GM20431 (cell line): ENCODE results near the gene NISCH.

ENCODE experiments used
- in situ Hi-C: fragments of 300-500 bp; cut with MseI, MboI; formaldehyde crosslinking; loops from one replicate; pipeline ENCODE4 v1.15.0; 2020; ENCODE audit warnings: low sequenced_read_pairs; ENCODE audit not compliant: unreplicated experiment

Gene NISCH

DNA sequence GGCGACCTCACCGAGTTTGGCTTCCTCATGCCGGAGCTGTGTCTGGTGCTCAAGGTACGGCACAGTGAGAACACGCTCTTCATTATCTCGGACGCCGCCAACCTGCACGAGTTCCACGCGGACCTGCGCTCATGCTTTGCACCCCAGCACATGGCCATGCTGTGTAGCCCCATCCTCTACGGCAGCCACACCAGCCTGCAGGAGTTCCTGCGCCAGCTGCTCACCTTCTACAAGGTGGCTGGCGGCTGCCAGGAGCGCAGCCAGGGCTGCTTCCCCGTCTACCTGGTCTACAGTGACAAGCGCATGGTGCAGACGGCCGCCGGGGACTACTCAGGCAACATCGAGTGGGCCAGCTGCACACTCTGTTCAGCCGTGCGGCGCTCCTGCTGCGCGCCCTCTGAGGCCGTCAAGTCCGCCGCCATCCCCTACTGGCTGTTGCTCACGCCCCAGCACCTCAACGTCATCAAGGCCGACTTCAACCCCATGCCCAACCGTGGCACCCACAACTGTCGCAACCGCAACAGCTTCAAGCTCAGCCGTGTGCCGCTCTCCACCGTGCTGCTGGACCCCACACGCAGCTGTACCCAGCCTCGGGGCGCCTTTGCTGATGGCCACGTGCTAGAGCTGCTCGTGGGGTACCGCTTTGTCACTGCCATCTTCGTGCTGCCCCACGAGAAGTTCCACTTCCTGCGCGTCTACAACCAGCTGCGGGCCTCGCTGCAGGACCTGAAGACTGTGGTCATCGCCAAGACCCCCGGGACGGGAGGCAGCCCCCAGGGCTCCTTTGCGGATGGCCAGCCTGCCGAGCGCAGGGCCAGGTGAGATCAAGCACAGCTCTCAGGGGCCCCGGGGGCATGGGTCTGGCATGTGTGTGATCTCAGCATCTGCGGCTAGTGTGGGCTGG lies 32.6 kb downstream of the NISCH start:
- in situ Hi-C loops, result no loop called here

DNA sequence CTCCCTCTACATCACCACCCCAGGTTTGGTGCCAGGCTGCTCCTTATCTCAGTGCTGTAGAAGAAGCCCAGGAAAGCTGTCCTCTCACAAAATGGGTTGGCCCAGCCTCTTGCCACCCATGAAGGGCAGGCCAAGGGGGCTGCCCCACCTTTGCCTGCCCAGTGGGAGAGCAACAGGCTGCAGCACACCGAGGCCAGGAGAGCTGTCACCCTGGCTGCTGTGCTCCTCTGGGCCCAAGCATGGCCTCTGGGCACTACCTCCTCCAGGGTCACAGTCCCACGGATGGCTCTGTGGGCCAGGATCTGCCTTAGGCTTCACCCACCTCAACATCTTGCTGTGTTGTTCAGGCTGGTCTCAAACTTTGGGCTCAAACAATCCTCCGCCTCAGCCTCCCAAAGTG lies 33.3 kb downstream of the NISCH start:
- in situ Hi-C loops, result no loop called here

- in situ Hi-C loops, result no loop called here
Observed at GRCh38 chr3:52489453-52489852, 34.0 kb downstream of the NISCH start.

DNA sequence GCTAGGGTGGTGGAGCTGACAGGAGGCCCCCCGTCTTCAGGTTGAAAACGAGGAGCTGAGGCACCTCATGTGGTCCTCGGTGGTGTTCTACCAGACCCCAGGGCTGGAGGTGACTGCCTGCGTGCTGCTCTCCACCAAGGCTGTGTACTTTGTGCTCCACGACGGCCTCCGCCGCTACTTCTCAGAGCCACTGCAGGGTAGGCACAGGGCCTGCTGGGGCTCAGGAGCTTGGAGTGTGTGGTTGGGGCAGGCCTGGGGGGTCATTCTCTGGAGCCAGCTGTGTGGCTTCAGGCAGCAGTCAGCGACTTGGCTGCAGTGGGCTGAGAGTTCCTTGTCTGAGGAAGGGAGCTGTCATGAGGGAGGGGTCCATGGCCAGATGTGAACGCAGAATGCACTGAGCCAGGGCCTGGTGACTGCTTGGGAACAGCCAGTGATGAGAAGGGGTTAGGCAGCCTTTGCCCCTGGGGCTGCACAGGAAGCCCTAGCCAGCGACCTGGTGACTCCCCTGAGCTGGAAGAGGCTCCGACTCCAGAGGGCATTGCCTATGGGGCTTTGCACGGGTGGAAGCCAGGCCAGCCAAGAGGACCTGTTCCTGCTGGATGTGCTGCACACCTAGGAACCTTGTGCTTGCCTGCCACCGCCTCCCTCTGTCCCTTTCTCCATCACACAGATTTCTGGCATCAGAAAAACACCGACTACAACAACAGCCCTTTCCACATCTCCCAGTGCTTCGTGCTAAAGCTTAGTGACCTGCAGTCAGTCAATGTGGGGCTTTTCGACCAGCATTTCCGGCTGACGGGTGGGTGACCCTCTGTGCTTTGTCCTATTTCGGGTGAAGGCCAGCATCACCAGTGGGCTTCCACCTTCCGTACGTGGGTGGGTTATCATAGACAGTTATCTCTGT lies 34.9 kb downstream of the NISCH start:
- in situ Hi-C loops, result no loop called here

DNA sequence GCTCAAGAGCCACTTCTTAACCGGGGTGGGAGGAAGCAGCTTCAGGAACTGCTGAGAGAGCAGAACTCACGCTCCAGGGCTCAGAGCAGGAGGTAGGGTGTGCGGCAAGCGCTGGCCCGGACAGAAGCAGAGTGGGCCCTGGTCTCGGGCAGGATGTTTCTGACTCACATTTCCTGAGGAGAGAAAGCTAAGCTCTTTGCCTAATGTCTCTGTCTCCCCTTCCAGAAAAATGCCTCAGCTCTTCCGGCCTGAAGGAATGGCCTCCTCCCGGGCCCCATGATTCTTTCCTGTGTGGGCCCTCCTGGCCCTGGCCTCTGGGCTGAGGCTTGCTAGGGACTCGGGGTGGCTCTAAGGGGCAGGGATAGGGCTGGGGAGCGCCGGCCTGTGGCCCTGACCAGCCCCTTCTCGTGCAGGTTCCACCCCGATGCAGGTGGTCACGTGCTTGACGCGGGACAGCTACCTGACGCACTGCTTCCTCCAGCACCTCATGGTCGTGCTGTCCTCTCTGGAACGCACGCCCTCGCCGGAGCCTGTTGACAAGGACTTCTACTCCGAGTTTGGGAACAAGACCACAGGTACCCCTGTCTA lies 35.6 kb downstream of the NISCH start:
- in situ Hi-C loops, result no loop called here

- in situ Hi-C loops, result no loop called here
Observed at GRCh38 chr3:52492059-52492458, 36.7 kb downstream of the NISCH start.

DNA sequence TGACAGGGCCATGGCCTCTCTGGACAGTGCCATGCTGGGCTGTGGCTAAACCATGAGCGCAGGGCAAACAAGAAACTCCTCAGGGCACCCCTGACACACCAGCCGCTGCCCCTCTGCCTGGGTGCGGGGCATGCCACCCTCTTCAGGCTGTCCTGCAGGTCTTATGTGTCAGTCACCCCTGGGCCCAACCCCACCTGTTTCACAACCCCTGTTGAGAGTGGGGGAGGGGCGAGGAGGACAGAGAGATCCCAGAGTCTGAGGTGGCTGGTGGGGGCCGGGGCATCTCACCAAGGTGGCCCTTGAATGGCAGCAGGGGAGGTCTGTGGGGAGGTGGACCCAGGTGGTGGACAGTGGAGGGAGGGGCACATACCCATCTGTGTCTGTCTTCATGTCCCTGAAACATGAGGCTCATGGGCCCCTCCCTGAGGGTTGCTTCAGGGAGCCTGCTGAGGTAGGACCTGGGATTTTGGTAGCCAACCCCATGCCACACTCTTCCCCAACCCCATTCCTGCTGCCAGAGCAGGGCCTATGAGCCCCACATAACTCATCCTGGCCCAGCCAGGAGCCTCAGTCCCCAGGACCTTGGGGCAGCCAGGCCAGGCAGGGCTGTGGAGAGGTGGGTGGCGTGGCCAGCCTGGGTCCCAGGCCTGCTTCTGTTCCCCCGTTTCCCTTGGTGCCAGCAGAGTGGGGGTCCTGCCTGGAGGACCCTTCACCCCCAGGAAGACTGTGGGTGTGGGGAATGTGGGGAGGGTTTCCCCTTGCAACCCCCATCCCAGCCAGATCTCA lies 38.0 kb downstream of the NISCH start:
- in situ Hi-C loops, result no loop called here

DNA sequence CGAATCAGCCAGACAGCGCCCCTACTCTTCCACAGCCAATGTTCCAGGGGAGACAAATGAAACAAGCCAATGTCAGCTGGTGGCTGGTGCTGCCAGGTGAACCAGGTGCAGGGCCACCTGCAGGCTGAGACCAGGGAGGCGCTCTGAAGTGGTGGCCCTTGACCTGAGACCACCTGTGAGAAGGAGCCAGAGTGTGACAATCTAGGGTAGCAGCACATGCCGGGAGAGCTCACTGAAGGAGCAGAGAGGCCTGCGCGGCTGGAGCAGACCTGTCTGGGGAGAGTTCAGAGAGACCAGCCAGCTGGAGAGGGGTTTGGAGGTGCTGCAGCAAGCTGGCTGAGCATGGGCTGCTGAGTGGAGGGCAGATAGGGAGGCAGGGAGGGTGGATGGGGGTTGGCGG lies 39.0 kb downstream of the NISCH start:
- in situ Hi-C loops, result no loop called here

DNA sequence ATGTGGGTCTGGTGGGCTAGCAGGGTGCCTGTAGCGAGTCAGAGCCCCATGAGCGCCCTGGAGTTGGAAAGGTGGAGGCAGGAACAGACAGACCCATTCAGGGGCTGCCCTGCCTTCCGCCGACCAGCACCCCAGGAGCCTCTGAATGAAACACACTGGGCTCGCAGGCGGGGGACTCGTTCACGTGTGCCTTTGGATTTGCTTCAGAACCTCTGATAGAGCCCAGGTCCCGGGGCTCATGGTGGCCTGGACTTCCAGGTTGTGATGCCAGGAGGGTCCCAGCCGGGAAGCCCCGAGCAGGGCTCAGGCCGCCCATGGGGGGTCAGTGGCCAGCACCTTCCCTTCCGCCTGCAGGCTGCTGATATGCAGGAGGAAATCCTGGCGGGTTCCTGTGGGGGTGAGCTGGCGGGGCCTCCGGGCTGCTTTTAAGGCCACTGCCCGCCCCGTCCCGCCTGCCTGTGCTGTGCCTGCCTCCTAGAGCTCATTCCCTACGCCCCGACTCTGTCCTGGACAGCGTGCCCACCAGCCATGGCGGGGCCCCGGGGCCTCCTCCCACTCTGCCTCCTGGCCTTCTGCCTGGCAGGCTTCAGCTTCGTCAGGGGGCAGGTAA lies 39.6 kb downstream of the NISCH start, which contains the start of gene STAB1:
Gene STAB1 (plus strand): TSS at position 453 of the 610 bp plus-strand sequence. CDS start 76 bp downstream, at position 529.
- in situ Hi-C loops, result no loop called here

- in situ Hi-C loops, result no loop called here
Observed at GRCh38 chr3:52495777-52496602, 40.6 kb downstream of the NISCH start.

GRCh38 chr3:52498137-52499054 lies 43.0 kb downstream of the NISCH start:
- in situ Hi-C loops, result no loop called here

- in situ Hi-C loops, result no loop called here
Observed at GRCh38 chr3:52501046-52501445, 45.6 kb downstream of the NISCH start.

DNA sequence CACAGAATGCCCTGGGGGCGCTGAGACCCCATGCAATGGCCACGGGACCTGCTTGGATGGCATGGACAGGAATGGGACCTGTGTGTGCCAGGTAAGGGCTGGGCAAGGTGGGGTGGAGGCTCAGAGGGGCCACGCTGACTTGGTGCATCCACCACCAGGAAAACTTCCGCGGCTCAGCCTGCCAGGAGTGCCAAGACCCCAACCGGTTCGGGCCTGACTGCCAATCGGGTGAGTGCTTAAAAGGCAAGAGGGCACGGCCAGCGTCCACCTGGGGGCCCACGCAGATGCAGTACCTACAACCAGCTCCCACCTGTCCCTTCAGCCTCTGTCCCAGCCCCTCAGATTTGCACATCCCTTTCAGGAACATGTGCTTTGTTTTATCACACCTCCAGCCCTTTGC lies 46.6 kb downstream of the NISCH start:
- in situ Hi-C loops, result no loop called here

DNA sequence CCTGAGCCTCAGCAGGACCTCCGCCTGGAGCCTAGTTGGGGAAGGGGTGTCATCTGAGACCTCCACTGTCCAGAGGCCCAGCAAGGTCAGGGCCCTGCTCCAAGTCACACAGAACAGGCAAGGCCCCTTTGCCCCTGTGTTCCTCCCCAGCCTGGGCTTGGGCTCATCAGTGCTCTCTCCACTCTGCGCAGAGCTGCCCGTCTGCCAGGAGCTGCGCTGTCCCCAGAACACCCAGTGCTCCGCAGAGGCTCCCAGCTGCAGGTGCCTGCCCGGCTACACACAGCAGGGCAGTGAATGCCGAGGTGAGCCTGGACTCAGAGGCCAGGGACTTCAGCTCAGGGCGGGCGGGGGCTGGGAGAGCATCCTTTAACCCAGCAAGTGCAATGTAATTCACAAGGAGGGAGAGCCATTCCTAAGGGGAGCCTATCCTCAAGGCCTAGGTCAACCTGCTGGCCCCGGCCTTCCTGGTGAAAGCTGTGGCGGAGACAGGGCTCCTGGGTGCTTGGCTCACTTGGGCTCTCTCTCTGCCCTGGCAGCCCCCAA lies 47.5 kb downstream of the NISCH start:
- in situ Hi-C loops, result no loop called here

DNA sequence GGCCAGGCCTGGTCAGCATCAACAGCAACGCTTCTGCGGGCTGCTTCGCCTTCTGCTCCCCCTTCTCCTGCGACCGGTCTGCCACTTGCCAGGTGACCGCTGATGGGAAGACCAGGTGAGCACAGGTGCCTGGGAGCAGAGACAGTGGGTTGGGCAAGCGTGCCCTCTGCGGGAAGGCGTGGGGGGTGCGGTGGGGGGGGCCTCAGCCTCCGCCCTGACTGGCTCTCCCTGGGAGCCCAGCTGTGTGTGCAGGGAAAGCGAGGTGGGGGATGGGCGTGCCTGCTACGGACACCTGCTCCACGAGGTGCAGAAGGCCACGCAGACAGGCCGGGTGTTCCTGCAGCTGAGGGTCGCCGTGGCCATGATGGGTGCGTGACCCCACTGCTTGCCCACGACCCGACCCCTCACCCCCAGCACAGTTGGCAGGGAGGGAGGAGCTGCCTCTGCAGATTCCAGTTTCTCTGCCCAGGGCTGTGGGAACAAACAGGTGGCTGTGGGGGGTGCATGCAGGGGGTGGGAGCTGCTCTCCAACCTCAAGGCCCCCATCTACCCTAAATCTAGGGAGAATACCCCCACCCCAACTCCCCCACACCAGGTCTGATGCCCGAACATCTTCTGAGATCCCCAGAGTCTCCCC lies 48.5 kb downstream of the NISCH start:
- in situ Hi-C loops, result no loop called here

GRCh38 chr3:52504977-52505376 lies 49.6 kb downstream of the NISCH start:
- in situ Hi-C loops, result no loop called here
